HG02981 (cell line): ENCODE data around the gene SELENOI.
"Not testable (repeated sequence)": the region's sequence is repeated elsewhere in the genome, so short reads cannot be mapped to it uniquely, and the experiment has no call there.

Experiments used
- ATAC-seq: cut with Tn5 transposase; IDR thresholded peaks from one replicate; pipeline ENCODE4 v1.9.1; 2021; ENCODE audit warnings: mild to moderate bottlenecking, moderate library complexity; ENCODE audit not compliant: unreplicated experiment

Gene SELENOI

DNA sequence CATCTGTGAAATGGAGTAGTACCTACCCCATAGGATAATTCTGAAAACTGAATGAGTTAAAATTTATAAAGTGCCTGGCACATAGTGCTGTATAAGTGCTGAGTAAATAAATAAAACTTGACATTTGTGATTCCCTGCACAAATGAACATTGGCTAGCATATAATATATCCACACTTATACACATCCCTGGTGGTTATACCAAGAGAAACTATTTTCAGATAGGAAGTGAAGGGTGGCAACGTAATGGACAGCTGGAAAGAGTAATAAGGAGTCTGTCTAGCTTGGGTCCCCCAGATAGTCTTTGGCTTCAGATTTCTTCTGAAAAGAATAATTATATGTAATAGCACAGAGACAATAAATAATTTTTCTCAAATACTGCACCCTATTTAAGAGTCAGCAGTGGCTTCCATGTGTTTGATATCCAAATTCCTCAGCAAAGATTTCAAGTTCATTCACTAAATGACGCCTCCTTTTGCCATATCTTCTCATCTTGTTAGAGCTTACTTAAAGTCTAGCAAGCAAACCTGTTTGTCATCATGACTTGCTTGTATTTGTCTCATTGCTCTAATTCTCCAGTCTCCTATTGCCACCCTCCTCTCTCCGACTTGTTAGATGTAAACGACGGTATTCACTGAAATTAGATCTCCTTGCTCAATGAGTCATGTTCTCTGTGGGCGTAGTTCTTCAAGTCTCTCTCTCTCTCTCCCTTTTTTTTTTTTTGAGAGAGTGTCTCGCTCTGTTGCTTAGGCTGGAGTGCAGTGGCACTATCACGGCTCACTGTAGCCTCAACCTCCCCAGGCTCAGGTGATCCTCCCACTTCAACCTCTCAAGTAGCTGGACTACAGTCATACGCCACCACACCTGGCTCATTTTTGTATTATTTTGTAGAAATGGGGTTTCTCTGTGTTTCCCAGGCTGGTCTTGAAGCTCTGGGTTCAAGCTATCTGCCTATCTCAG lies 9.4 kb downstream of the SELENOI start:
- no peak for ATAC-seq

DNA sequence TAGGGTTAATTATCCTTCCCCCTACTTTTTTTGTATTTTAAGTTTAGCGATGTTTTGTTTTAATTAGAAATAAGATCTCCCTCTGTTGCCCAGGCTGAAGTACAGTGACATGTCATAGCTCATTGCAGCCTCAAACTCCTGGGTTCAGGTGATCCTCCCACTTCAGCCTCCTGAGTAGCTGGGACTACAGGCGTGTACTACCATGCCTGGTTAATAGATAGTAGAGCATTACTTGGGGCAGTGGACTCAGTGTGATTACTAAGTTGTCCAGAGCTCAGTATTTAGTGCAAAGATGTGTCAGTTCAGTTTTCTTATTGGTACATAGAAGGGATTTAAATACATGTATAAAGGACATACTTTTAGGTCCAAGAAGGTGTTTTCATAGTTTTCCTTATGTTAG lies 10.2 kb downstream of the SELENOI start:
- no peak for ATAC-seq

DNA sequence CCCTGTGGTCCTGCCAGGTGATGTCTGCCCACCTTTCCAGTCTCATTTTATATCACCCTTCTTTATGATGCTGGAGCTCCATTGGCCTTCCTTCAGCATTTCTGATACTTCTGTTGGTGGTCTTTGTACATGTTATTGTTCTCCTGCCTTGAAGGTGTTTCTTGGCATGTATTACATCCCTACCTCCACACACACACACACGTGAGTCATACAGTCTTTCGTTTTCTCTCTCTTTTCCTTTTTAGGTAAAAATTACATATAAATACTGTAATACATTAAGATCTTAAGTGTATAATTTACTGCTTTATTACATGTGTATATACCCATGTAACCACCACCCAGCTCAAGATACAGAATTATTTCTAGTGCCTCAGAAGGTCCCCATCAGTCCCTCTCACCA lies 10.8 kb downstream of the SELENOI start:
- no peak for ATAC-seq

DNA sequence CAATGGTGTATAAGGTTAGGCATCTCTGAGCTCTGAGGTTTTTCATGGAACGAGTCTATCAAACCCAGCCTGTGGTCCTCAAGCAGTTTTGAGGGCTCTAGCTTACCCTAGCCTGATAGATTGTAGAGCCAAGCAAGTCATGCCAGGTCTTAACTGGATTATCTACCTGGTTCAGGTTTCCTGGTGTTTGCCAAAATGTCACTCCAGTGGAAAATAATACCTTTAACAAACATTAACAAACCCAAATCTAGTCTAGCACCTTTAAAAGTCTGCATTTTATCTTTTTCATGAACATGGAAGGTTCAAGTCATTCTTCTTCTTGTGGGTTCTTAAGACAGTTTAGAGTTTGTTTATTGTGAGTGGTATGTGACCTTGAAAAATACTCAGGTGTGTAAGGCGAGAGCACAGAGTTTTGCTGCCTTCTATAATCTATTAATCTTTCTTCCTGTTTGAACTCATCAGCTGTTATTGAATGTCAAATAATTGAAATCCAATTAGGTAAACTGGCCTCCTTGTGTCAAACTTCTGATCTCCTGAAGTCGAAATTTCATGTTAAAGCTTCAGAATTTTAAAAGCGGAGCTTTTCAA lies 14.0 kb downstream of the SELENOI start:
- no peak for ATAC-seq

DNA sequence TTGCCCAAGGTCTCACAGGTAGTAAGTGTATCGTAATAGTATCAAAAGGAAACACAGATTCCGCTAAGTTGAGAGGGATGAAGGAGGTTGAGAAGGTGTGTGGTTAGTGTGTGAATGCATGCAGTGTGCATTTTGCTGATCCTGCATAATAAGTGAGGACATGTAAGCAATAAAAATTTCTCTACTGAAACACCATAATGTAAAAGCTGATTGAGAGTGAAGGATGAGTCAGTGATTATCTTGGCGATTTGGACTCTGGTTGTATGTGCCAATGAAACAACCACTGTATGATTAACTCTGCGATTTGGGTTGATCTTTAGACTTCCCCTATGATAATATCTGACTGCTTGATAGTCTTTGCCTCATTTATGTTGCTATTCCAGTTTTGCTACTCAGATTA lies 17.4 kb downstream of the SELENOI start:
- no peak for ATAC-seq

DNA sequence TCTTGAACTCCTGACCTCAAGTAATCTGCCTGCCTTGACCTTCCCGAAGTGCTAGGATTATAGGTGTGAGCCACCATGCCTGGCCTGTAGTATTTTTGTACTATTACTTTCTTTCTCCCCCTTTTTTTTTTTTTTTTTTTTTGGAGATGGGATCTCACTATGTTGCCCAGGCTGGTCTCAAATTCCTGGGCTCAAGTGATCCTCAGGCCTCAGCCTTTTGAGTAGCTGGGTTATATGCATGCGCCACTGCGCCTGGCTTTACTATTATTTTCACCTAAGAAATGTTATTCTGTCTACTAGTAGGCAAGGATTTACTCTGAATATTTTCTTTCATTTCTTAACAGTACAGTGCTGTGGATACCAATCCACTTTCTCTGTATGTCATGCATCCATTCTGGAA lies 18.0 kb downstream of the SELENOI start:
- no peak for ATAC-seq

DNA sequence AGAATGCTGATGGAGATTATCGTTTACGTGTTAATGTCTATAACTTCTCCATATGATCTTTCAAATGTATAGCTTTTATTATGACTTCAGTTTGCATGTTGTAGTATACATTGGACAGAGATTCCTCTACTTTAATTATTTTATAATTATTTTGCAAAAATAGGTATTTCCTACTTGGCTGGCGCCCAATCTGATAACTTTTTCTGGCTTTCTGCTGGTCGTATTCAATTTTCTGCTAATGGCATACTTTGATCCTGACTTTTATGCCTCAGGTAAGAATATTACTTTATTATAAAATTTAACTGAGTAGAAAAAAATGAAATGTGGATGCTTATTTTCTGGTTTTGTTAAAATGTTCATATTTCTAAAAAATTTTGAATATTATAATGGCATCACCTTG lies 18.7 kb downstream of the SELENOI start:
- ATAC-seq = no peak

DNA sequence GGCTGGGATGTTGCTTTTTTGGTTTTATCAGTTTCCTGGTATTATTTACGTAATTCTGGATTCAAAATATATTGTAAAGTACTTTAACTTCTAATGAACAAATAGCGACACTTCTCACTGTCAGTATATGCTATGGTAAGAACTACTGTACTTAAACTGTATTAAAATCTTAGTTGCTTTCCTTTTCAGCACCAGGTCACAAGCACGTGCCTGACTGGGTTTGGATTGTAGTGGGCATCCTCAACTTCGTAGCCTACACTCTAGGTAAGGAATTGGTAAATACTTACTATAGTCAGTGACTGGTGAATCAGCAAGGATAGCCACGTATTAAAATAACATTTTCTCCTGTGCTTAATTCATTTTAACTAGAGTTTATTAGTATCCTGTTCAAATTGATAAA lies 21.0 kb downstream of the SELENOI start:
- ATAC-seq = no peak

DNA sequence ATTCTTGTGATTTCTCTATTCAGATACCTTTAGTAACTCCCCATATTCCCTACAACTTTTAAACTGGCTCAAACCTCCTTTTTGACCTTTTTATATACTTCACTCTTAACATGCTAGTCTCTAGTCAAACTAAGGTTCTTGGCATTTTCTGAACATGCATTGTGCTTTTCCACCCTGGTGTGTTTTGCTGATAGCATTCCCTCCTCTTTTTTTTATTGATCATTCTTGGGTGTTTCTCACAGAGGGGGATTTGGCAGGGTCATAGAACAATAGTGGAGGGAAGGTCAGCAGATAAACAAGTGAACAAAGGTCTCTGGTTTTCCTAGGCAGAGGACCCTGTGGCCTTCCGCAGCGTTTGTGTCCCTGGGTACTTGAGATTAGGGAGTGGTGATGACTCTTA lies 23.7 kb downstream of the SELENOI start:
- ATAC-seq = not testable (repeated sequence)

DNA sequence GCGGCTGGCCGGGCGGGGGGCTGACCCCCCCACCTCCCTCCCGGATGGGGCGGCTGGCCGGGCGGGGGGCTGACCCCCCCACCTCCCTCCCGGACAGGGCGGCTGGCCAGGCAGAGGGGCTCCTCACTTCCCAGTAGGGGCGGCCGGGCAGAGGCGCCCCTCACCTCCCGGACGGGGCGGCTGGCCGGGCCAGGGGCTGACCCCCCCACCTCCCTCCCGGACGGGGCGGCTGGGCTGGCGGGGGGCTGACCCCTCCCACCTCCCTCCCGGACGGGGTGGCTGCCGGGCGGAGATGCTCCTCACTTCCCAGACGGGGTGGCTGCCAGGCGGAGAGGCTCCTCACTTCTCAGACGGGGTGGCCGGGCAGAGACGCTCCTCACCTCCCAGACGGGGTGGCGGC lies 25.0 kb downstream of the SELENOI start:
- not testable (repeated sequence) for ATAC-seq

DNA sequence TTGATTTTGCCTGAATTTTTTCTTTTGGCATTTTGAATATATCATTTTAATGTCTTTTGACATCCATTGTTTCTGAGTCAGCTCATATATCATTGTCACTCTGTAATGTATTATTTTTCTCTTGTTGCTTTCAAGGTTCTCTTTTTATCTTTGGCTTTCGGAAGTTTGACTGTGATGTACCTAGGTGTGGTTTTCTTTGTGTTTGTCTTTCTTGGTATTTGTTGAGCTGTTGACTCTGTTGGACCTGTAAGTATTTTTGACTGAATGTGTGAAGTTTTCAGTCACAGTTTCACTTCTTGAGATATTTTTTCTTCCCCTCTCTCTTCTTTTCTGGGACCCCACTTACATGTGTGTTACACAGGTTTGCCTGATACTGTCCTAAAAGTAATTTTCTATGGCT lies 30.9 kb downstream of the SELENOI start:
- ATAC-seq = no peak

DNA sequence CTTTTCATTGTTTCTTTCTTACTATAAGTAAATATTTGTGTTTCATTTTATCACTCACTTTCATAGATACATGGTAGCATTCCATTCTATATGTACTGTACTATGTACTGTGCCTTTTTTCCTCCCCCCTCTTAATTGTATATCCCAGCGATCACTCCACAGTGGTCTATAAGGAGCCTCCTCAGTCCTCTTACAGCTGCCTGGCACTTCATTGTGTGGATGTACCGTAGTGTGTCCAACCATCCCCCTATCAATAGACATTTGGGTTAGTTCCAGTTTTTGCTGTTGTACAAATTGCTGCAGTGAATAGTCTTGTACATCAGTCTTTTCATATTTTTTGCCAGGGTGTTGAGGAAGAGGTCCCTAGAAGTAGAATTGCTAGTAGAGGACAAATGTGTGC lies 34.3 kb downstream of the SELENOI start:
- no peak for ATAC-seq

DNA sequence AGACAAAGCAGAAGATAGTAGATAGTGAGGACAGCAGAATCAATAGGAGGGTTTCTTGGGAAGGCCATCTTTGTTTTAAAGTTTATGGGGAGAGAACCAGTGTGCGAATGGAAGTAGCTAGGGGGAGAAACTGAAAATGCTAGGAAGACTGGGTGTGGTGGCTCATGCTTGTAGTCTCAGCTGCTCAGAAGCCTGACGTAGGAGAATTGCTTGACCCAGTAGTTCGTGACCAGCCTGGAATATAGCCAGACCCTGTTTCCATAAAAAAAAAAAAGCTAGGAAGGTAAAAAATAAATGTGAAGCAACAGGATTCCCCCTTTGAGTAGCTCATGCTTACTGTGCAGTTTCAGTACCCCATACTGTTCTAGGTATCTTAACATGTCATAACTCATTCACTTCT lies 36.6 kb downstream of the SELENOI start:
- ATAC-seq = no peak

DNA sequence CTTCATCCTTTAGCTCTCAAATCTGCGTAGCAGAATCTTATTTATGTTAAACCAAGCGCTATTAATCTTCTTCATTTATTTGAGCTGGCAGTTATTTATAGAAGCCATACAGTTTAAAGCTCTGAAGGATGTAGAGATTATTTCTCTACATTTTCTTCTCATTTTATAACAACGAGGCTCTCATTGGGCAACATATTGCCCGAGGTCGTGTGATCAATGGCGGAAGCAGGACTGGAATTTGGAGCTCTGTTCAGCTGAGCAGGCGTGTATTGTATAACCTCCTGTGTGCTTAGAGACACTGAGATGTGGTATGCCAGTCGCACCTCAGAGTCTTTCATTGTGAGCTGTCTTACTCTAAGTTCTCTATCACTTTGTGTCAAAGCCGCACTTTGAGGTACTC lies 38.2 kb downstream of the SELENOI start:
- no peak for ATAC-seq

DNA sequence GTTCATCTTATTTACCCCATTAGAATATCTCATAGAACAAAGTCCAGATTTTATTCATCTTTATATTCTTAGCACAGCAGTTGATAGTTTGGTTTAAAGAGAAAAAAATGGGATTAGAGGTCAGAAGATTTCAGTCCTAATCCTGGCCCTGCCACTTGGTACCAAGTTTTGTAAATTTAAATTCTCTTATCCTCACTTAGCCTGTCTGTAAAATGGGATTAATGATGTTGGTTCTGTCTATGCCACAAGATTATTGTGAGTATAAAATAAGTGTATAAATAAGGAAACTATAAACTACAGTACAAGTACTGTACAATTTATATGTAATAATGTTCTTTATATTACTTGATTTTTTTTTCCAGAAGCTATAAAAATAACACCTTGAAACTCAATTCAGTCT lies 38.7 kb downstream of the SELENOI start:
- ATAC-seq = no peak

DNA sequence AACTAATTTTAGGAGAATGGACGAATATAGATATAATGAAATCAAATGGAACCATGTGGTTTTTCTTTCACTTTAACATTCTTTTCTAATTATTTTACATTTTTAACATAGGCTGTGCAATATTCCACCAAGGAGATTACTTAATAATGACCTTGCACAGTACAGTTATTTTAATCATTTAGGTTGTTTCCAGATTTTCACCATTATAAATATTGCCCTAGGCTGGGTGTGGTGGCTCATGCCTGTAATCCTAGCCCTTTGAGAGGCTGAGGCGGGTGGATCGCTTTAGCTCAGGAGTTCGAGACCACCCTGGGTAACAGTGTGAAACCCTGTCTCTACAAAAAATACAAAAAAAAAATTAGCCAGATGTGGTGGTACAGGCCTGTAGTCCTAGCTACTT lies 41.2 kb downstream of the SELENOI start:
- ATAC-seq = no peak

DNA sequence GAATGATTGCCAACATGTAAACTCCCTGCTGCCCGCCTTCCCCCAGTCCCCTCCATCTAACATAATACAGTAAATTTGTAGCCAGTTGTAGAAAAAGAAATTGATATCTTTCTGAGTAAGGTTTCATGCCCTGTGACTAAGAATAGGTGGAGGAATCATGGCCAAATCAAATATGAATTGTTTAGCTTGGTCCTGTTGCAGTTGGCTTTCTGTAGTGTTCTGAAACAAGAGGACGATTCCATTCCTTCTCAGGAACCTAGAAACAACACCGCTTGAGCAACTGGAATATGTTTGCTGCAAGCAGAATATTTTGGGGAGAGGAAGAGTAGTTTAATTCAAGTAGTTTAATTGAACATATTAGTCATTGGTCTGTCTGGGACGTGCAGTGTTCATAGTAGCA lies 48.8 kb downstream of the SELENOI start:
- ATAC-seq = no peak

DNA sequence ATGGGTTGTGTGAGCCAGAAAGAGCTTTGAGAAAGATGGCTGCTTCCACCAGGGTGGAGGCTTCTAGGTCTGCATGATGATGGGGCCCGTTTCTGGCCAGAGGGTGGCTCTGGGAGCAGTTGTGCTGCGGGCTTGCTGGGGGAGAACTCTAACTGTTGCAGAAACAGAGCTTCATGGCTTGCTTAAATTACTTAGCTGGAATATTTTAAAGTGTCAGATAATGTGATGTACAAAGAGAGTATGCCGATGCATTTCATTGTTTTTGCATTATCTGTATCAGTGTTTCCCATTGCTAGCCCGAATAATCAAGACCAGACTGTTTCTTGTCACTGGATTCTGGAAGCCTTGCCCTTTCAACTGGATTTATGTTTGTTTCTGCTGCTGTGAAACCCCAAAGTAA lies 49.5 kb downstream of the SELENOI start:
- ATAC-seq = no peak

DNA sequence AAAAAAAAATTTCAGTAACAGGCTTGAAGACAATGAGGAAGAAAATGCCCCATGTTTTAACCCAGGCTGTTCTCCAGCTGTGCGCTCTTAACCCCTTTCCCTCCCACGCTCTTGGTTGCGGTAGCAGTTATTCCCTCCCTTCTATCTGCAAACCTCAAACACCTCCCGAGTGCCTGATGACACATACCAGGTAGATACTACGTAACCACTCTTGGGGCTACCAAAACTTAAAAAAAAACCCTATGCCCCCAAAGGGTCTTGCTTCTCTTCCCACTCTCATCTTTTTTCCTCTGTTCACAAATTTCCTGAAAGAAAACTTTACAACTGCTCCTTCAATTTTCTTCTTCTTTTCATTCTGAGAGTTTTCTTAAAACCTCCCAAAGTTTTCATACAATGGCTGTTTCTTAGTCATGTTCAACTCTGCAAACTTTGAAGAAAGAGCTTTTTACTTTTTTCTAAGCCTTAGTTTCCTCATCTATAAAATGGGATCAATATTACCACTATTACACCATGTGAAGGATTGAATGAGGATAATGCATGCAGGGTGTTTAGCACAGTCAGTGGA lies 50.9 kb downstream of the SELENOI start:
- ATAC-seq = no peak

DNA sequence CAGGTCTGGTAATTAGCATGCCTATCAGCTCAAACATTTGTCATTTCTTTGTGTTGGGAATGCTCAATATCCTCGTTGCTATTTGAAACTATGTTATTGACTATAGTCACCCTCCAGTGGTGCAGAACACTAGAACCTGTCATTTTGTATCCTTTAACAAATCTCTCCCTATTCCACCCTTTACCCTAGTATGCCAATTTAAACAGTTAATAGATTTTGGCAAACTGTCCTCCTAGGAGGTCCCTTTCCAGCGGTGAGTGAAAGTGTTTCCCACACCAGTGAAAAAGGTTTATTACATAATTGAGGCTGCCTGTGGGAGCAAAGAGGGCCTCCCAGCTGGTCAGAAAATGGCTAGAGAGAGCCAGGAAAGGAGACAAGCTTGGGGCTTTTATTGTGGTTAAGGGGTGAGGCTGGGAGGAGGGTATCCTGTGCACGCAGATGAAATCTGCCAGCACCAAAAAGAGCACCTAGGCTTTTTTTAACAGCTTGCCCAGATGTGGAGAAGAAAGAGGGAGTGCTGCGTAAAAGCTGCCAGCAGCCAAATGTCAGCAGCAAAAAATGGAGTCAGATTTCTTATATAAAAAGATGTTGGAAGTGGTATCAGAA lies 53.9 kb downstream of the SELENOI start:
- ATAC-seq = no peak

DNA sequence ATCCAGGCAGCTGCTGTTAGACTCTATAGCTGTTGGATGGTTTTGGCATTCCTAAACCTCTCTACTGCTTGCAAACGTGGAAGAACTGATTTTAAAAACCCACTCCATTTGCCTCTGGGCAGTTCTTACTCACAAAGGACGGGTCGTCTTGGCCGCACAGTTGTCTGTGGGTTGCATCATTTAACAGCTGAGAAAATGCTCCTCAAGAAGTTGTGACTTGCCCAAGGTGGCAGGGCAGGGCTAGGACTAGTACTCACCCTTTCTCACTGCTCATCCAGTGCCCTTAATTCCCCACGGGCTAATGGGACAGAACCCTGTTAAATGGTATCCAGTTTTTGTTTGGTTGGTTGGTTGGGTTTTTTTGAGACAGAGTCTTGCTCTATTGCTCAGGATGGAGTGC lies 54.8 kb downstream of the SELENOI start:
- ATAC-seq = no peak
